Measurements from ENCODE around the gene SLC25A48.
"Not testable (repeated sequence)": the region's sequence is repeated elsewhere in the genome, so short reads cannot be mapped to it uniquely, and the experiment has no call there.

The SLC25A48 gene

DNA sequence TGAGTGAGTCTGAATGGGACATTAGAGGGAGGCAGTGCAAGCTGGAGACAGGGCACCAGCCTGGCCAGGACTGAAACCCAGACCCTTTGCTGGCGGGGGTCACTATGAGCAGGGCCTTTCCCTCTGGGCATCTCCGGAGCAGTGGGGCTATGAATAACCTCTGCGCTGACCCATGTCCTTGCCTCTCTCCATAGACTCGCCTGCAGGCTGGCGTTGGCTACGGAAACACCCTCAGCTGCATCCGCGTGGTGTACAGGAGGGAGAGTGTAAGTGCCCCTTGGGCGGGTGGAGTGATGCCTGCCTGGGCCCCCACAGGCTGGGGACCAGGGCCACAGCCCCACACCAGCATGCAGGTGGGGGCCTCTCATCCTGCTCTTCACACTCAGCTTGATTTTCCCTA, 15.8 kb downstream of the SLC25A48 start:
- ChIA-PET POLR2A (interaction anchor here (0.6 kb wide), 1 partner anchor 19 kb away, joined by 4 read pairs; no protein-coding TSS in a partner anchor), CTCF (interaction anchor here (1.1 to 1.5 kb wide), 3 partner anchors 15 to 284 kb away, joined by 3 to 6 read pairs (median 3); no protein-coding TSS in a partner anchor)
- TF ChIP-seq, protein P1, sequence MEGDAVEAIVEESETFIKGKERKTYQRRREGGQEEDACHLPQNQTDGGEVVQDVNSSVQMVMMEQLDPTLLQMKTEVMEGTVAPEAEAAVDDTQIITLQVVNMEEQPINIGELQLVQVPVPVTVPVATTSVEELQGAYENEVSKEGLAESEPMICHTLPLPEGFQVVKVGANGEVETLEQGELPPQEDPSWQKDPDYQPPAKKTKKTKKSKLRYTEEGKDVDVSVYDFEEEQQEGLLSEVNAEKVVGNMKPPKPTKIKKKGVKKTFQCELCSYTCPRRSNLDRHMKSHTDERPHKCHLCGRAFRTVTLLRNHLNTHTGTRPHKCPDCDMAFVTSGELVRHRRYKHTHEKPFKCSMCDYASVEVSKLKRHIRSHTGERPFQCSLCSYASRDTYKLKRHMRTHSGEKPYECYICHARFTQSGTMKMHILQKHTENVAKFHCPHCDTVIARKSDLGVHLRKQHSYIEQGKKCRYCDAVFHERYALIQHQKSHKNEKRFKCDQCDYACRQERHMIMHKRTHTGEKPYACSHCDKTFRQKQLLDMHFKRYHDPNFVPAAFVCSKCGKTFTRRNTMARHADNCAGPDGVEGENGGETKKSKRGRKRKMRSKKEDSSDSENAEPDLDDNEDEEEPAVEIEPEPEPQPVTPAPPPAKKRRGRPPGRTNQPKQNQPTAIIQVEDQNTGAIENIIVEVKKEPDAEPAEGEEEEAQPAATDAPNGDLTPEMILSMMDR (IDR thresholded peaks at IDR 0.05; ENCODE audit: insufficient read depth, low read length, missing control alignments), result no peak
- DNase-seq (ENCODE audit: low read depth, low spot score), result no peak
- no peak overlapping the region for H3K4me3 ChIP-seq (ENCODE audit: low read depth, low read length)

DNA sequence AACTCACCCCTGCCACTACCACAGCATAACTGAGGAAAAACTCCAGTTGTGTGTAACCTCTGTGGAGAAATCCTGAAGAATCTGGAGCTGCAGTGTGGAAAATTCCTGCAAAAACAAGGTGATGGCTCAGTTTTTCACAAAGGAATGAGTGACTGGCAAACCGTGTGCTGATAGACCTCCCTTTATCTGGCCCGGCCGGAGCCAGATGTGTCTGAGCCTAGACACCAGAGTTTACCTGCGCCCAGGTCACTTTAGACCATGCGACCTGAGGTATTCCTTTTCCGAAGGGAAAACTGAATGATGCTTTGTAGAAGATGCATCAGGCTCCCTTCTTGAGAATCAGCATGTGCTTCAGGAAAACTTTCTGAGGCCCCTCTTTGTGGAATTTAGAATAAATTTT, 16.2 kb downstream of the SLC25A48 start:
- ChIA-PET POLR2A (interaction anchor here (0.6 kb wide), 1 partner anchor 19 kb away, joined by 4 read pairs; no protein-coding TSS in a partner anchor), CTCF (interaction anchor here (1.1 to 1.5 kb wide), 3 partner anchors 16 to 285 kb away, joined by 3 to 6 read pairs (median 3); no protein-coding TSS in a partner anchor)
- TF ChIP-seq, protein P1 (IDR thresholded peaks at IDR 0.05; ENCODE audit: insufficient read depth, low read length, missing control alignments), result no peak
- no peak overlapping the region for H3K4me3 ChIP-seq (ENCODE audit: low read depth, low read length)
- no peak for DNase-seq (ENCODE audit: low read depth, low spot score)

DNA sequence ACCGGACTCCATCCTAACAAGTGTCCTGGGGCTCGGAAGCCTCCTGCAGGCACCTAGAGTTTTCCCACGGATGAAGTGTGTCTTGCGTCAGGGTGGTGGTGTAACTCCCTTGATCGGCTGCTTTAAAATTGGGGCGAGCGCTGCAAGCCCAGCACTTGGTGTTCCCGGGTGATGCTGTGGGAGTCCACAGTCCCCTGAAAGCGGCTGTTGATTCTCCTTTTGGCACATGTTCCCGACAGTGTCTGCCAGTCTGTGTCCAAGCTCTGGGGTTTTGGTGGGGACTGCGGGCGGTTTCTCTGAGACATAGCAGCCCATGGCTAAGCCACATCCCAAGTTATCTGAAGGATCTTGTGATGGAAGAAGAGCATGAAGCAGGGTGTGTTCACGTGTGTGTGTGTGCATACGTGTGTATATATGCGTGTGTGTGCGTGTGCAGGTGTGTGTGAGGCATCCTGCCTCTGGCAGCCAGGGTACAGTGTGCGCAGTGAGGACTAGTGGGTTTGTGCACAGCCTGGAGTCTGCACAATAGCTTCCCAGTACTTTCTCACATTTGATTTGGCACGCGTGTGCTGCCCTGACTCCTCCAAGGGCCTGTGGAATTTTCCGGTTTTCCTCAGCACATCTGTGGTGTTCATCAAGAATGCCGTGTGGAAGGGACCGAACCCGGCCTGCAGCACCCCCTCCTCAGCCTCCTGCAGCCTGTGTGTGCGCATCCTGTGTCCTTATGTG, 16.9 kb downstream of the SLC25A48 start:
- ChIA-PET CTCF (interaction anchor here (1.1 kb wide), 1 partner anchor 16 kb away, joined by 3 read pairs; no protein-coding TSS in a partner anchor), POLR2A (no interaction called here)
- no peak for DNase-seq (ENCODE audit: low read depth, low spot score)
- TF ChIP-seq, protein P1 (IDR thresholded peaks at IDR 0.05; ENCODE audit: insufficient read depth, low read length, missing control alignments), result no peak
- H3K4me3 ChIP-seq (ENCODE audit: low read depth, low read length), result no peak overlapping the region

DNA sequence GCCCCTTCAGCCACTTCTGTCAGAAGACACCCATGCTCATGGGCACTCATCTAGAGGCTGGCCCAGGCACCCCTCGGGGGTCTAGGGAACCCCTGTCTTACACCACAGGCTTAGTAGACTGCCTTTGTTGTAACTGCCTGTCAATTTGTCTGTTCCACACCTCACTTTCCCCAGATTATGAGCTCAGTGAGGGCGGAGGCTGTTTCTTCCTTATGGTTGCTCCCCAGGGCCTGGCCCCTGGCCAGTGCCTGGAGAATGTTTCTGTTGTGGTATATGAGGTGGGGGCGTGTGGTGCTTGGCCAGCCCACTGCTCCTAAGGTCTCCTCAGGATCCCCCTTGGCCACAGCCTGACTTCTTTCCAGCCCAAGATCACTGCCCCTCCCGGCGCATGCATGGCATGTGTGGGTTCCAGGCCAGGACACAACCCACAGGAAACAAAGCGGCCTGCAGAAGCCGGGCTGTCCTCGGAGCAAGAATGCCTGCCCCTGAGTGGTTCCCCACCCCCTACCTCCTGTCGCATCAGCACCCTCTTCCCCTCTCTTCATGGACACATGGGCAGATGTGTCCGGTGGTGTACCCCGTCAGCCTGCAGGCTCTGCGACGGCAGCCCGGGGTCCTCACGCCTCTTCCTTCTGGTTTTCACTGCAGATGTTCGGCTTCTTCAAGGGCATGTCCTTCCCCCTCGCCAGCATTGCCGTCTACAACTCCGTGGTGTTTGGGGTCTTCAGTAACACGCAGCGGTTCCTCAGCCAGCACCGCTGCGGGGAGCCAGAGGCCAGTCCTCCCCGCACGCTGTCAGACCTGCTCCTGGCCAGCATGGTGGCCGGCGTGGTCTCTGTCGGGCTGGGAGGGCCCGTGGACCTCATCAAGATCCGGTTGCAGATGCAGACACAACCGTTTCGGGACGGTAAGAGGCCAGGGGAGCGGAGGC, 17.7 kb downstream of the SLC25A48 start:
- TF ChIP-seq, protein P1 (IDR thresholded peaks at IDR 0.05; ENCODE audit: insufficient read depth, low read length, missing control alignments), result no peak
- CTCF ChIA-PET, result no interaction called here

DNA sequence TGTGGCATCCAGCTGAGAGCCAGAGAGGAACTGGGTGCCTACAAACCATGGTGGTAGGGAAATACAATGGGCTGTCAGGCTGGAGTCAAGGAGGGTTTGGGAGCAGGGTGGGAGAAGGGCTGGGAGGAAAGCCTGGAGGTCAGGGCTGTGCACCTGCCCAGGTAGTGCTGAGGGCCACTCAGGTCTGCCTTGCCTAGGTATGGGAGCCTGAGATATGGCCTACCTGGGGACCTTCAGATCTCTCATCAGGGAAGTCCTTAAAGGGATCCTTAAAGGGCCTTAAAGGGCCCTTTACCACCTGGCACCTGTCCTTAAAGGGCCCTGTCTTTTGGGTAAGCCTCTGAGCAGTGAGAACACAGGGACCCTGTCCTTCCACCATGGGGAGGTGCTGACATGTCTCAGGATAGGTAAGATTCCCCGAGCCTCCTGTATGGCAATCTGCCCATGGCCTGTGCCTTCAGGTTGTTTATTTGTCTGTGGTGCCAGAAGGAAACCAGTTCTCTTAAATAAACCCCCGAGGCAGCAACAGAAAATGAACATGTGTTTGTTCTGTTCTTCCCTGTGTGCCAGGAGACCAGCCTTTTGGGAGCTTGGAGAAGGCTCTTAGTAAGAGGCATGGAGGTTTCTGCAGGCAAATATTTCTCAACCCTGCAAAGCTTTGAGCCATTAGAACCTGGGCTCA, 23.3 kb downstream of the SLC25A48 start:
- no peak overlapping the region for H3K4me3 ChIP-seq (ENCODE audit: low read depth, low read length)
- TF ChIP-seq, protein P1 (IDR thresholded peaks at IDR 0.05; ENCODE audit: insufficient read depth, low read length, missing control alignments), result no peak
- ChIA-PET POLR2A (no interaction called here), CTCF (no interaction called here)
- DNase-seq (ENCODE audit: low read depth, low spot score), result no peak

More for the DNA sequence above, 17.7 kb downstream of the SLC25A48 start:
- POLR2A ChIA-PET, result no interaction called here
- H3K4me3 ChIP-seq (ENCODE audit: low read depth, low read length), result no peak overlapping the region
- no peak for DNase-seq (ENCODE audit: low read depth, low spot score)

DNA sequence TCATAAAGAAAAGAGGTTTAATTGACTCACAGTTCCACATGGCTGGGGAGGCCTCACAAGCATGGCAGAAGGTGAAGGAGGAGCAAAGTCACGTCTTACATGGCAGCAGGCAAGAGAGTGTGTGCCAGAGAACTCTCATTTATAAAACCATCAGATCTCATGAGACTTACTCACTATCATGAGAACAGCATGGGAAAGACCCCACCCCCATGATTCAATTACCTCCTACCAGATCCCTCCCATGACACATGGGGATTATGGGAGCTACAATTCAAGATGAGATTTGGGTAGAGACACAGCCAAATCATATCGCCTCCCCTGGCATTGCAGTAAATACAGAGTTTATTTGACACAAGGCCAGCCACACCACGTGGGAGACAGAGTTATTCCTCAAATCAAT, 24.7 kb downstream of the SLC25A48 start:
- CTCF ChIA-PET; DNase-seq (ENCODE audit: low read depth, low spot score); H3K4me3 ChIP-seq (ENCODE audit: low read depth, low read length); POLR2A ChIA-PET: not testable (repeated sequence)

All from AG04449 (cell line).